OCI-LY3 (cell line): ENCODE data around the gene CCDC187.

Experiments
- CTCF ChIP-seq: fragments of 200-600, 300-600 bp; sonication (generic); IDR thresholded peaks from 2 replicates; pipeline ENCODE4 v1.5.1; 2014; ENCODE audit warnings: antibody characterized with exemption, low read length, low read depth
- EZH2phosphoT487 ChIP-seq: fragments of 200-600 bp; shearing (Covaris generic); IDR thresholded peaks from 2 replicates; pipeline ENCODE4 v1.6.1; 2018; ENCODE audit warnings: antibody characterized with exemption, mixed run types, low read depth

GRCh38 chr9:136331030-136331429, 27.1 kb upstream of the CCDC187 start:
- TF ChIP-seq CTCF (no peak), EZH2phosphoT487 (no peak)
